Activated CD8-positive, alpha-beta memory T cell treated with anti-CD3 and anti-CD28 coated beads for 4 hours (primary cell): ENCODE results near the gene HBA2.
"Not testable (repeated sequence)": the region's sequence is repeated elsewhere in the genome, so short reads cannot be mapped to it uniquely, and the experiment has no call there.

Experiments
- DNase-seq, 2 donors: peaks; one replicate each; pipeline ENCODE4 v3.0.0-alpha.2; 2020; ENCODE audit warnings: low read depth in 2 of 2

Gene HBA2

DNA sequence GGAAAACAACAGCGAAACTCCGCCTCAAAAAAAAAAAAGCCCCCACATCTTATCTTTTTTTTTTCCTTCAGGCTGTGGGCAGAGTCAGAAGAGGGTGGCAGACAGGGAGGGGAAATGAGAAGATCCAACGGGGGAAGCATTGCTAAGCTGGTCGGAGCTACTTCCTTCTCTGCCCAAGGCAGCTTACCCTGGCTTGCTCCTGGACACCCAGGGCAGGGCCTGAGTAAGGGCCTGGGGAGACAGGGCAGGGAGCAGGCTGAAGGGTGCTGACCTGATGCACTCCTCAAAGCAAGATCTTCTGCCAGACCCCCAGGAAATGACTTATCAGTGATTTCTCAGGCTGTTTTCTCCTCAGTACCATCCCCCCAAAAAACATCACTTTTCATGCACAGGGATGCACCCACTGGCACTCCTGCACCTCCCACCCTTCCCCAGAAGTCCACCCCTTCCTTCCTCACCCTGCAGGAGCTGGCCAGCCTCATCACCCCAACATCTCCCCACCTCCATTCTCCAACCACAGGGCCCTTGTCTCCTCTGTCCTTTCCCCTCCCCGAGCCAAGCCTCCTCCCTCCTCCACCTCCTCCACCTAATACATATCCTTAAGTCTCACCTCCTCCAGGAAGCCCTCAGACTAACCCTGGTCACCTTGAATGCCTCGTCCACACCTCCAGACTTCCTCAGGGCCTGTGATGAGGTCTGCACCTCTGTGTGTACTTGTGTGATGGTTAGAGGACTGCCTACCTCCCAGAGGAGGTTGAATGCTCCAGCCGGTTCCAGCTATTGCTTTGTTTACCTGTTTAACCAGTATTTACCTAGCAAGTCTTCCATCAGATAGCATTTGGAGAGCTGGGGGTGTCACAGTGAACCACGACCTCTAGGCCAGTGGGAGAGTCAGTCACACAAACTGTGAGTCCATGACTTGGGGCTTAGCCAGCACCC lies 2.6 kb downstream of the HBA2 start:
- no peak for DNase-seq

DNA sequence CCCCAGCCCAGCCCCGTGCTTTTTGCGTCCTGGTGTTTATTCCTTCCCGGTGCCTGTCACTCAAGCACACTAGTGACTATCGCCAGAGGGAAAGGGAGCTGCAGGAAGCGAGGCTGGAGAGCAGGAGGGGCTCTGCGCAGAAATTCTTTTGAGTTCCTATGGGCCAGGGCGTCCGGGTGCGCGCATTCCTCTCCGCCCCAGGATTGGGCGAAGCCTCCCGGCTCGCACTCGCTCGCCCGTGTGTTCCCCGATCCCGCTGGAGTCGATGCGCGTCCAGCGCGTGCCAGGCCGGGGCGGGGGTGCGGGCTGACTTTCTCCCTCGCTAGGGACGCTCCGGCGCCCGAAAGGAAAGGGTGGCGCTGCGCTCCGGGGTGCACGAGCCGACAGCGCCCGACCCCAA lies 3.3 kb downstream of the HBA2 start:
- DNase-seq: not testable (repeated sequence)

DNA sequence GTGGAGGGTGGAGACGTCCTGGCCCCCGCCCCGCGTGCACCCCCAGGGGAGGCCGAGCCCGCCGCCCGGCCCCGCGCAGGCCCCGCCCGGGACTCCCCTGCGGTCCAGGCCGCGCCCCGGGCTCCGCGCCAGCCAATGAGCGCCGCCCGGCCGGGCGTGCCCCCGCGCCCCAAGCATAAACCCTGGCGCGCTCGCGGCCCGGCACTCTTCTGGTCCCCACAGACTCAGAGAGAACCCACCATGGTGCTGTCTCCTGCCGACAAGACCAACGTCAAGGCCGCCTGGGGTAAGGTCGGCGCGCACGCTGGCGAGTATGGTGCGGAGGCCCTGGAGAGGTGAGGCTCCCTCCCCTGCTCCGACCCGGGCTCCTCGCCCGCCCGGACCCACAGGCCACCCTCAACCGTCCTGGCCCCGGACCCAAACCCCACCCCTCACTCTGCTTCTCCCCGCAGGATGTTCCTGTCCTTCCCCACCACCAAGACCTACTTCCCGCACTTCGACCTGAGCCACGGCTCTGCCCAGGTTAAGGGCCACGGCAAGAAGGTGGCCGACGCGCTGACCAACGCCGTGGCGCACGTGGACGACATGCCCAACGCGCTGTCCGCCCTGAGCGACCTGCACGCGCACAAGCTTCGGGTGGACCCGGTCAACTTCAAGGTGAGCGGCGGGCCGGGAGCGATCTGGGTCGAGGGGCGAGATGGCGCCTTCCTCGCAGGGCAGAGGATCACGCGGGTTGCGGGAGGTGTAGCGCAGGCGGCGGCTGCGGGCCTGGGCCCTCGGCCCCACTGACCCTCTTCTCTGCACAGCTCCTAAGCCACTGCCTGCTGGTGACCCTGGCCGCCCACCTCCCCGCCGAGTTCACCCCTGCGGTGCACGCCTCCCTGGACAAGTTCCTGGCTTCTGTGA lies 4.1 kb downstream of the HBA2 start, which contains the start of gene HBA1:
TSS of gene HBA1 (plus strand) at position 204 of the 906 bp plus-strand sequence. CDS start at position 241, 37 bp downstream.
- not testable (repeated sequence) for DNase-seq

- DNase-seq: no peak
Observed at GRCh38 chr16:177394-177822, 4.7 kb downstream of the HBA2 start.

GRCh38 chr16:177981-178667 lies 5.4 kb downstream of the HBA2 start:
- no peak for DNase-seq

- no peak for DNase-seq
Observed at GRCh38 chr16:178668-179015, 6.0 kb downstream of the HBA2 start.

- DNase-seq: no peak
Observed at GRCh38 chr16:179211-180092, 6.8 kb downstream of the HBA2 start.

GRCh38 chr16:180101-180675 lies 7.5 kb downstream of the HBA2 start, which contains the start of gene HBQ1:
Gene HBQ1, plus strand, starts transcription at chr16:180459. Its CDS starts 28 bp downstream, at chr16:180487.
- no peak for DNase-seq

DNA sequence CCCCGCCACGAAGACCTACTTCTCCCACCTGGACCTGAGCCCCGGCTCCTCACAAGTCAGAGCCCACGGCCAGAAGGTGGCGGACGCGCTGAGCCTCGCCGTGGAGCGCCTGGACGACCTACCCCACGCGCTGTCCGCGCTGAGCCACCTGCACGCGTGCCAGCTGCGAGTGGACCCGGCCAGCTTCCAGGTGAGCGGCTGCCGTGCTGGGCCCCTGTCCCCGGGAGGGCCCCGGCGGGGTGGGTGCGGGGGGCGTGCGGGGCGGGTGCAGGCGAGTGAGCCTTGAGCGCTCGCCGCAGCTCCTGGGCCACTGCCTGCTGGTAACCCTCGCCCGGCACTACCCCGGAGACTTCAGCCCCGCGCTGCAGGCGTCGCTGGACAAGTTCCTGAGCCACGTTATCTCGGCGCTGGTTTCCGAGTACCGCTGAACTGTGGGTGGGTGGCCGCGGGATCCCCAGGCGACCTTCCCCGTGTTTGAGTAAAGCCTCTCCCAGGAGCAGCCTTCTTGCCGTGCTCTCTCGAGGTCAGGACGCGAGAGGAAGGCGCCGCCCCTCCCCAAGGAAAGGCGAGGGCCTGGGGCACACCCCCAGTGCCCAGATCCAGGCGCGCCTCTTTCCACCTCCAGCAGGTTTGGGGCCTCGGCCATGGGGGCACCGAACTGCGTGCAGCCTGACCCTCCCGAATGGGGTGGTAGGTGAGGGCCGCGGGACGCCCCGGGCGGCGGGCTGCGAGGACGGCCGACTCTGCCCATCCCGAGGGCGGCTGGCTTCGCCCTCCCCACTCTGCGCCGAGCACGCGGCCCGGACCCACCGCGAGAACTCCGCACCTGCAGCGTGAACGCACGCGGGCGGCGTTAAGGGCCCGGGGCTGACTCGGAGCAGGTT lies 8.2 kb downstream of the HBA2 start:
- peak; percentile 62 to 69 for DNase-seq

DNA sequence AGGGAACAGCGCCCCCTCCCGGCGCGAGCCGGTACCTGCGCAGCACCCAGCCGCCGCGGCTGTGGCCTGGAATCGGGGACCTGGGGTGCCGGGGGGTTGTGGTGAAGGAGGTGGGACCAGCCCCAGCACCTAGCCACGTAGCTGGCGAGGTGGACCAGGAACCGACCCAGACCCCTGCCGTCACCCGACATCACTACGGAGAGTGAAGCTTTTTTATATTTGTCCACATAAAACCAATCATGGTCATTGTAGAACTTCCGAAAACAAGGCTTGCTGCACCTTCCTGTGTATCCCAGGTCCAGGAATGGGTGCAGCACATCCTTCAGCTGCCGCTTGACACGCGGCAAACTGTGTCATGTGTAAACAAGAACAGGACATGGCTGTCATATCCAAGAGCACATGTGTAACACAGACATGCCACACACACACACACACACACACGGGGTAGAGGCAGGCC lies 8.9 kb downstream of the HBA2 start:
- DNase-seq: no peak

DNA sequence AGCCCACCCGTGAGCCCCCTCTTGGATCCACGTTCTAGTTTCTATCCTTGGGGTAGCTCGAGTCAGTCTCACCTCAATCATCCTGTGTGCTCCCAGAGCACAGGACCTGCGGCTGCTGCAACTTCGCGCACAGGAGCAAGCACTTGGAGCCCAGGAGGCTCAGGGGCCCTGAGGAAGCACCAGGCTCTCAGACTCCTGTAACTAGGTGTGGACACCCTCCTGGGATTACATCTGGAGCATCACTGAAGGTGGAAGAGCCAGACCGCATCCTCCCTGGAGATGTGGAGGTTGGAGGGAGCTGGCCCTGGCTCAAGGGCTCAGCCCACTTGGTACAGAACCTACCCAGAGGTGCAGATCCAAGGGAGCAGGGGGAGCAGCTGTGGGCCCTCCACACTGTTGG lies 10.3 kb downstream of the HBA2 start:
- no peak for DNase-seq

DNA sequence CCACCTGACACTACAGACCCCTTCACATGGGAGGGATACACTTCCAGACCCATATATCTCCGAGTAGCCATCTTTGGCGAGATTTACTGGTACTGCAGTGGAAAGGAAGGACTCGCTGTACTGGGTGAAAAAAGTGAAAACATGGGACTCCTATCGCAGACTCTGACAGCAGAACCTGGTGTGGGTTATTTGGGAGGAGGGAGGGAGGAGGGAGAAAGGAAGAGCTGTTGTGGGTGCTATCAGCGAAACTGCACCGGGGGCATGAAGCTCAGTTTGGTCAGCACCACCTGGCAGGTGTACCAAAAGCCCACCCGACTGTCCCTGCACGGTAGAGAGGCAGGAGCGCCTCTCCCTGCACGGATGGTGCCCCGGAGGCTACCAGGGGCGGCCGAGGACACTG lies 12.5 kb downstream of the HBA2 start:
- no peak for DNase-seq

DNA sequence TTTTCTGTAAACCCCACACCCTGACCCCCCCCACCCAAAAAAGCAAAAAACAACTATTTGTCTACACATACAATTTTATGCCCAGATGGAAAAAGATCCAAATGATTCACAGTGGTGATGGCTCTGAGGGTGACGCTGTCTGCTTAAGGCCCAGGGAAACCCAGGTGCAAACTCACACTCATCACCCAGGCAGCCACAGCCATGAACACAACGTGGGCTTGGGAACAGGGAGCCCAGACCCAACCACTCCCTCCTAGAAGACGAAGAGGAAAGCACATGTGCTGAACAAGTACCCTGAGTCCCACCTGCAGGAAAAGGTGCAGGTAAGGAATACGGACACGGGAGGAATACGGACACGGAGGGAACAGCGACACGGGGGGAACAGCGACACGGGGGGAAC lies 13.0 kb downstream of the HBA2 start:
- DNase-seq: no peak

DNA sequence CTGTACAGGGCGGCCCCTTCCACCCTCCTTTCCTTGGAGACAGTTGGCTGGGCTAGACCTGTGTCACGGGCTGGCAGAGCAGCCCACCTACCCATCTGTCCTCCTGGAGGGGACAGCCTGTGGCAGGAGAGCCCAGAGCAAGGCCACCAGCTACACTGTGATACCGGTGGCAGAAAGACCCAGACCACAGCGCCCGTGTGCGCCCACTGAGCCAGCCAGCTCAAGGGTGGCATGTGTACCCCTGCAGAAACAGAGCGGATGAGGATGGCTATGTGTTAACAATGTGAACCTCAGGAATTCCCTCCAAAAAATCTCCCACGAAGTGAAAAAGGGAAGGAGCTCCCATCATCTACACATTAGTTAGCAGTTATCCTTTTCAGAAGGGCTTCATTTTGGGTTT lies 14.7 kb downstream of the HBA2 start:
- DNase-seq: no peak

GRCh38 chr16:188674-189073 lies 16.0 kb downstream of the HBA2 start:
- DNase-seq: no peak

GRCh38 chr16:189604-190186 lies 17.0 kb downstream of the HBA2 start:
- no peak for DNase-seq

- DNase-seq: no peak
Observed at GRCh38 chr16:191831-192230, 19.2 kb downstream of the HBA2 start.

GRCh38 chr16:192686-193085 lies 20.0 kb downstream of the HBA2 start:
- no peak for DNase-seq

GRCh38 chr16:193441-193840 lies 20.8 kb downstream of the HBA2 start:
- no peak for DNase-seq
